ENCODE data around the gene PRKD3. TPM values are rescaled to one million over a fixed set of nuclear protein-coding genes. Genes with fewer than 3 reads are reported as not detected.

The PRKD3 gene
- total and polyA plus RNA-seq, 2 of the 13 experiments (the other 11 are each of a cell fraction or from before 2014, with no cell fraction given), result 11.6 to 38.4 TPM

- peaks cover 4 to 38% of the 10 kb centered on the region in 2 experiments; a peak in 4 of 5 replicates for H3K36me3 ChIP-seq (replicated peaks in 1 of 2; ENCODE audit: control insufficient read depth in 1 of 2, insufficient read depth in 2 of 2, low read length in 2 of 2)
- no peaks in the 10 kb centered on the region for H3K79me2 ChIP-seq (ENCODE audit: insufficient read depth, low read length)
- ChIA-PET CTCF (ENCODE audit: low intra/inter-chr PET ratio, low total read pairs) (no interaction called here), POLR2A (no interaction called here)
- no peaks in the 10 kb centered on the region for H4K20me1 ChIP-seq (ENCODE audit: insufficient read depth, low read length)
- H3K27ac ChIP-seq (ENCODE audit: extremely low read length, insufficient read depth, low read length), result no peak overlapping the region
- BruUV-seq (replicated peaks), result no TSS peak
- H3K4me2 ChIP-seq (ENCODE audit: low read depth, low read length), result no peak overlapping the region
- H2AFZ ChIP-seq (ENCODE audit: low read length), result no peak overlapping the region
- no peaks in the 10 kb centered on the region for H3K9me3 ChIP-seq (ENCODE audit: low read length)
- 96% methylated on average over 2 of the region's 2 CpGs for WGBS (ENCODE audit: low lambda C conversion rate)
- H3K9ac ChIP-seq (ENCODE audit: insufficient read depth, low read depth, low read length), result no peak overlapping the region
- no peaks in the 10 kb centered on the region for H3K27me3 ChIP-seq (ENCODE audit: control insufficient read depth in 1 of 2, insufficient read depth in 2 of 2, low read length in 2 of 2)
- intact Hi-C loops (cut with micrococcal nuclease; ENCODE audit: unreplicated experiment) (no loop called here), in situ Hi-C loops (cut with HindIII; ENCODE audit: extremely low pct_ligation_motif_present, low pct_unique_long_range_greater_than_20kb) (no loop called here)
- DNase-seq (ENCODE audit: low spot score) (peak; percentile 21), FAIRE-seq (no peak), ATAC-seq (peak; percentile 81)
- H3K4me1 ChIP-seq (ENCODE audit: insufficient read depth, low read length), result no peaks in the 10 kb centered on the region
- no peak overlapping the region for H3K4me3 ChIP-seq (replicated peaks in 1 of 3; ENCODE audit: insufficient read depth in 1 of 3, low read depth in 2 of 3, low read length in 3 of 3)
- TF ChIP-seq PHF21A (CRISPR knock-in tag; IDR thresholded peaks at IDR 0.05) (no peak), KAT7 (CRISPR knock-in tag; IDR thresholded peaks at IDR 0.05; ENCODE audit: borderline replicate concordance) (no peak), NFKBIZ (CRISPR knock-in tag; IDR thresholded peaks at IDR 0.05) (no peak), ZZZ3 (CRISPR knock-in tag; IDR thresholded peaks at IDR 0.05; ENCODE audit: borderline replicate concordance) (no peak), ZSCAN31 (CRISPR knock-in tag; IDR thresholded peaks at IDR 0.05; ENCODE audit: low read depth) (no peak), ZNF30 (CRISPR knock-in tag; IDR thresholded peaks at IDR 0.05) (no peak), STAG1 (CRISPR knock-in tag; IDR thresholded peaks at IDR 0.05) (peak; percentile 52), ZBTB26 (CRISPR knock-in tag; IDR thresholded peaks at IDR 0.05; ENCODE audit: borderline replicate concordance) (no peak), ZBTB37 (CRISPR knock-in tag; IDR thresholded peaks at IDR 0.05) (no peak), IKZF4 (CRISPR knock-in tag; IDR thresholded peaks at IDR 0.05; ENCODE audit: borderline replicate concordance, low read depth, not compliant biosample characterization) (no peak), LCORL (IDR thresholded peaks at IDR 0.05) (no peak), LCORL (CRISPR knock-in tag; IDR thresholded peaks at IDR 0.05) (no peak), ZNF276 (CRISPR knock-in tag; IDR thresholded peaks at IDR 0.05; ENCODE audit: low read depth) (no peak), CEBPB (IDR thresholded peaks at IDR 0.05; ENCODE audit: borderline replicate concordance, low read depth, low read length) (0 out of 2 replicates have a peak, but pooled peaks have one; percentile 2), CTCF (CRISPR knock-in tag; IDR thresholded peaks at IDR 0.05) (peak; percentile 51), FUBP1 (CRISPR knock-in tag; IDR thresholded peaks at IDR 0.05; ENCODE audit: borderline replicate concordance) (no peak), ZNF496 (CRISPR knock-in tag; IDR thresholded peaks at IDR 0.05; ENCODE audit: insufficient replicate concordance) (no peak)
These were observed 36.7 kb downstream of the PRKD3 start for GRCh38 chr2:37287966-37288365.
